ENCODE measurements around the gene KRTAP4-3.
"Not testable (repeated sequence)": the region's sequence is repeated elsewhere in the genome, so short reads cannot be mapped to it uniquely, and the experiment has no call there.

Gene KRTAP4-3

GRCh38 chr17:41153856-41154255, 14.2 kb downstream of the KRTAP4-3 start:
- TF ChIP-seq CTCF (IDR thresholded peaks at IDR 0.05; ENCODE audit: poor library complexity, severe bottlenecking), result no peak
- H3K36me3 ChIP-seq (ENCODE audit: low read depth), result no peaks in the 10 kb centered on the region
- no peaks in the 10 kb centered on the region for H3K27me3 ChIP-seq (ENCODE audit: insufficient read depth, poor library complexity, severe bottlenecking)
- H3K9me3 ChIP-seq (ENCODE audit: severe bottlenecking), result no peaks in the 10 kb centered on the region
- no peak overlapping the region for H3K4me3 ChIP-seq (ENCODE audit: severe bottlenecking)
- H3K4me1 ChIP-seq (ENCODE audit: insufficient read depth, poor library complexity, severe bottlenecking), result peaks cover 8% of the 10 kb centered on the region
- no peak for DNase-seq (ENCODE audit: low spot score)
- no peak for ATAC-seq (ENCODE audit: low read depth)
- H3K27ac ChIP-seq (ENCODE audit: poor library complexity, severe bottlenecking), result no peak overlapping the region

GRCh38 chr17:41151525-41151924, 16.5 kb downstream of the KRTAP4-3 start:
- no peak for DNase-seq (ENCODE audit: low spot score)
- no peak for ATAC-seq (ENCODE audit: low read depth)
- no peak for TF ChIP-seq CTCF (IDR thresholded peaks at IDR 0.05; ENCODE audit: poor library complexity, severe bottlenecking)
- Histone ChIP-seq H3K36me3 (ENCODE audit: low read depth) (no peaks in the 10 kb centered on the region), H3K9me3 (ENCODE audit: severe bottlenecking) (no peaks in the 10 kb centered on the region), H3K27ac (ENCODE audit: poor library complexity, severe bottlenecking) (no peak overlapping the region), H3K4me3 (ENCODE audit: severe bottlenecking) (no peak overlapping the region), H3K27me3 (ENCODE audit: insufficient read depth, poor library complexity, severe bottlenecking) (no peaks in the 10 kb centered on the region), H3K4me1 (ENCODE audit: insufficient read depth, poor library complexity, severe bottlenecking) (peaks cover 8% of the 10 kb centered on the region)

GRCh38 chr17:41150026-41150425, 18.0 kb downstream of the KRTAP4-3 start:
- Histone ChIP-seq H3K4me3 (ENCODE audit: severe bottlenecking) (no peak overlapping the region), H3K4me1 (ENCODE audit: insufficient read depth, poor library complexity, severe bottlenecking) (peaks cover 8% of the 10 kb centered on the region), H3K27me3 (ENCODE audit: insufficient read depth, poor library complexity, severe bottlenecking) (no peaks in the 10 kb centered on the region), H3K9me3 (ENCODE audit: severe bottlenecking) (no peaks in the 10 kb centered on the region), H3K36me3 (ENCODE audit: low read depth) (no peaks in the 10 kb centered on the region), H3K27ac (ENCODE audit: poor library complexity, severe bottlenecking) (no peak overlapping the region)
- no peak for DNase-seq (ENCODE audit: low spot score)
- no peak for TF ChIP-seq CTCF (IDR thresholded peaks at IDR 0.05; ENCODE audit: poor library complexity, severe bottlenecking)
- no peak for ATAC-seq (ENCODE audit: low read depth)

- H3K4me1 ChIP-seq (ENCODE audit: insufficient read depth, poor library complexity, severe bottlenecking), result peaks cover 8% of the 10 kb centered on the region
Observed at GRCh38 chr17:41149652-41149985, 18.4 kb downstream of the KRTAP4-3 start, which contains the start of gene KRTAP4-5. Gene KRTAP4-5, minus strand, starts transcription at chr17:41149825. Its CDS starts 58 bp downstream, at chr17:41149767.

GRCh38 chr17:41148971-41149651, 18.9 kb downstream of the KRTAP4-3 start:
- H3K4me1 ChIP-seq (ENCODE audit: insufficient read depth, poor library complexity, severe bottlenecking); H3K9me3 ChIP-seq (ENCODE audit: severe bottlenecking); H3K36me3 ChIP-seq (ENCODE audit: low read depth); H3K27me3 ChIP-seq (ENCODE audit: insufficient read depth, poor library complexity, severe bottlenecking); DNase-seq (ENCODE audit: low spot score); H3K27ac ChIP-seq (ENCODE audit: poor library complexity, severe bottlenecking); H3K4me3 ChIP-seq (ENCODE audit: severe bottlenecking); ATAC-seq (ENCODE audit: low read depth): not testable (repeated sequence)

More at GRCh38 chr17:41149652-41149985, 18.4 kb downstream of the KRTAP4-3 start, which contains the start of gene KRTAP4-5:
- H3K36me3 ChIP-seq (ENCODE audit: low read depth), result no peaks in the 10 kb centered on the region
- no peak for DNase-seq (ENCODE audit: low spot score)
- no peak within 1 kb of the TSS for H3K4me3 ChIP-seq (ENCODE audit: severe bottlenecking)
- H3K27ac ChIP-seq (ENCODE audit: poor library complexity, severe bottlenecking), result no peak within 1 kb of the TSS
- no peaks in the 10 kb centered on the region for H3K9me3 ChIP-seq (ENCODE audit: severe bottlenecking)
- no peaks in the 10 kb centered on the region for H3K27me3 ChIP-seq (ENCODE audit: insufficient read depth, poor library complexity, severe bottlenecking)
- TF ChIP-seq CTCF (IDR thresholded peaks at IDR 0.05; ENCODE audit: poor library complexity, severe bottlenecking), result no peak
- ATAC-seq (ENCODE audit: low read depth), result no peak

Data from RWPE2 (cell line).